Mucosa of stomach (tissue), 1 donor: ENCODE data around the gene CCR9.

Experiments used
- H3K27me3 ChIP-seq: one replicate; pipeline ENCODE4 v1.7.0; 2013; ENCODE audit warnings: mild to moderate bottlenecking, low read length; ENCODE audit not compliant: control insufficient read depth, insufficient read depth
- H3K36me3 ChIP-seq: one replicate; pipeline ENCODE4 v1.7.0; 2013; ENCODE audit warnings: low read length; ENCODE audit not compliant: control insufficient read depth, insufficient read depth
- H3K4me1 ChIP-seq: one replicate; pipeline ENCODE4 v1.7.0; 2013; ENCODE audit warnings: mild to moderate bottlenecking, low read length; ENCODE audit not compliant: control insufficient read depth, insufficient read depth
- H3K4me3 ChIP-seq: one replicate; pipeline ENCODE4 v1.7.0; 2013; ENCODE audit warnings: low read length
- H3K9ac ChIP-seq: one replicate; pipeline ENCODE4 v1.7.0; 2013; ENCODE audit warnings: mild to moderate bottlenecking, low read length, moderate library complexity
- H3K9me3 ChIP-seq: one replicate; pipeline ENCODE4 v1.7.0; 2013; ENCODE audit warnings: mild to moderate bottlenecking, low read length, moderate library complexity; ENCODE audit not compliant: control insufficient read depth
- donor health status: Pancreatic carcinoma.

Gene CCR9

GRCh38 chr3:45860481-45860880, 25.9 kb upstream of the CCR9 start:
- Histone ChIP-seq H3K36me3 (no peaks in the 10 kb centered on the region), H3K9ac (no peak overlapping the region), H3K4me1 (peaks cover 9% of the 10 kb centered on the region), H3K27me3 (no peaks in the 10 kb centered on the region), H3K4me3 (no peak overlapping the region), H3K9me3 (no peaks in the 10 kb centered on the region)

DNA sequence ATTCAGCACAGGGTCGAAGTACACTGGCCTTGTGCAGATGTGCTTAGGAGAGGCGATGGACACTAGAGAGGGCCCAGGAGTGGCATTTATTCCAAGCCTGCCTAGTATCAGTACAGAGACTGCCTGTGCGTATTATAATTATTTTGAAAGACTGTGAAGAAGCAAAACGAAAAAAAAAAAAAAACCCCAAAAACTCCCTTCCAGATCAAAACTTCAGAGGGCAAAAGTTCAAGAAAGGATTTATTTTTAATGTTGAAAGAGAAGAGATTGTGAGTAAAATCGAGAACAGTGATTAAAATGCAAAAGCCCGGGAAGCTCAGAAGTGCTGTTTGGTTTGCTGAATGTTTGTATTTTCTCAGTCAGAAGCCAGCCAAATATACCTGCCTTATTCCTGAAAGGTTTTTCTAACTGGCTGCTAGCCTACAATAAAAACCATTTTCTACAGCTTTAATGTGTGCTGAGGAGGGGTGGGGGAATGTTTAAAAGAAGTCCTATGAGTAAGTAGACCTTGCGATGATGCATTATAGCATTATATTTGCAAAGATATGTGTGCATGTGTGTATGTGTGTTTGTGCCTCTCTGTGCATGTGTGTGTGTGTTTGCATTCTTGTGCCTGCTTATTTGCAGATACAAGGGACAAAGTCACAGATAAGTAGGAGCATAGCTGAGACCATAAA, 25.2 kb upstream of the CCR9 start:
- H3K27me3 ChIP-seq = no peaks in the 10 kb centered on the region
- no peaks in the 10 kb centered on the region for H3K36me3 ChIP-seq
- peaks cover 9% of the 10 kb centered on the region for H3K4me1 ChIP-seq
- H3K9ac ChIP-seq = no peak overlapping the region
- no peak overlapping the region for H3K4me3 ChIP-seq
- no peaks in the 10 kb centered on the region for H3K9me3 ChIP-seq

- H3K4me1 ChIP-seq = peaks cover 18% of the 10 kb centered on the region
- H3K9me3 ChIP-seq = no peaks in the 10 kb centered on the region
- peaks cover 4% of the 10 kb centered on the region for H3K27me3 ChIP-seq
These were observed 21.4 kb upstream of the CCR9 start for GRCh38 chr3:45864760-45865519.

GRCh38 chr3:45865563-45865962, 20.8 kb upstream of the CCR9 start:
- Histone ChIP-seq H3K27me3 (peaks cover 4% of the 10 kb centered on the region), H3K9me3 (no peaks in the 10 kb centered on the region), H3K9ac (no peak overlapping the region), H3K36me3 (no peaks in the 10 kb centered on the region), H3K4me3 (no peak overlapping the region), H3K4me1 (peaks cover 16% of the 10 kb centered on the region)

More at GRCh38 chr3:45864760-45865519, 21.4 kb upstream of the CCR9 start:
- H3K36me3 ChIP-seq = no peaks in the 10 kb centered on the region
- H3K9ac ChIP-seq = no peak overlapping the region
- H3K4me3 ChIP-seq = no peak overlapping the region

GRCh38 chr3:45868213-45868612, 18.1 kb upstream of the CCR9 start:
- peaks cover 9% of the 10 kb centered on the region for H3K4me1 ChIP-seq
- no peak overlapping the region for H3K9ac ChIP-seq
- no peak overlapping the region for H3K4me3 ChIP-seq
- H3K36me3 ChIP-seq = no peaks in the 10 kb centered on the region
- H3K27me3 ChIP-seq = peaks cover 4% of the 10 kb centered on the region
- no peaks in the 10 kb centered on the region for H3K9me3 ChIP-seq

DNA sequence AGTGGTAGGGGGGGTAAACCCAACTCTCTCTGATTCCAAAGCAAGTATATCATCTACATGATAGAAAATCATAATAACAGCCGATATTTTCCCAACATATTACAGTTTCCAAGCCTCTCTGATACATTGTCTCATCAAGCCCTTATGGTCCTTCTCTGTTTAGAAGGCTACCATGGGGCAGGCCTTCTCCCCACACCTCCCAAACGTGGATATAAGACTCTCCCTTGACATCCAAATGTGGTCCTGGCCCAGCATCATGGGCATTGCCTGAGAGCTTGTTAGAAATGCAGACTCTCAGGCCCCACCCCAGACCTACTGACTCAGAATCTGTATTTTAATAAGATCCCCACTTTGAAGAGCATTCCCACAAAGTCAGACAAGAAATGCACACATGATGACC, 17.7 kb upstream of the CCR9 start:
- Histone ChIP-seq H3K9ac (no peak overlapping the region), H3K36me3 (no peaks in the 10 kb centered on the region), H3K4me3 (no peak overlapping the region), H3K27me3 (peaks cover 4% of the 10 kb centered on the region), H3K4me1 (peaks cover 9% of the 10 kb centered on the region), H3K9me3 (no peaks in the 10 kb centered on the region)

GRCh38 chr3:45869638-45870037, 16.7 kb upstream of the CCR9 start:
- H3K4me3 ChIP-seq = no peak overlapping the region
- no peaks in the 10 kb centered on the region for H3K36me3 ChIP-seq
- H3K9ac ChIP-seq = no peak overlapping the region
- H3K9me3 ChIP-seq = no peaks in the 10 kb centered on the region
- H3K27me3 ChIP-seq = peaks cover 4% of the 10 kb centered on the region
- peaks cover 9% of the 10 kb centered on the region for H3K4me1 ChIP-seq

GRCh38 chr3:45870099-45870498, 16.2 kb upstream of the CCR9 start:
- Histone ChIP-seq H3K9ac (no peak overlapping the region), H3K9me3 (no peaks in the 10 kb centered on the region), H3K27me3 (peaks cover 4% of the 10 kb centered on the region), H3K4me1 (peaks cover 9% of the 10 kb centered on the region), H3K4me3 (no peak overlapping the region), H3K36me3 (no peaks in the 10 kb centered on the region)

DNA sequence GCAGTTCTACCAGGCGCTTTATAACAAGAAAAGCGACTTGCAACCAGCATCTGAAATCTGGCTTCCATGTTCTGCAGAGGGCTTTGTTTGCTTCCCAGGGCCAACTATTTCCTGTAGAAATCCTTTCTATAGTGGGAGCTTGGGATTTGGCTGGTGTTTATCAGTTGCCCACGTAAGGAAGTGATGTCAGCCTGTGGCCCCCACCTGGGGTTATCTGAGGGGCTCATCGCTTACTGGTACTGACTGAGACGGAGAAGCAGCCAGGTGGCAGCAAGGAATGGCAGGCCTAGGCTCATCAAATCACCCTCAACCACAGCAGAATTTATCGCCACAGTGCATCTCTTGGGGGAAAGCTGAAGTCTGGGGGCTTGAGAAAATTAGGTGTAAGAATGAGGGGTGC, 14.6 kb upstream of the CCR9 start:
- Histone ChIP-seq H3K27me3 (peaks cover 4% of the 10 kb centered on the region), H3K36me3 (no peaks in the 10 kb centered on the region), H3K4me3 (no peak overlapping the region), H3K4me1 (peaks cover 9% of the 10 kb centered on the region), H3K9me3 (no peaks in the 10 kb centered on the region), H3K9ac (no peak overlapping the region)

- no peaks in the 10 kb centered on the region for H3K9me3 ChIP-seq
- peaks cover 9% of the 10 kb centered on the region for H3K4me1 ChIP-seq
- H3K27me3 ChIP-seq = peaks cover 4% of the 10 kb centered on the region
- no peak overlapping the region for H3K4me3 ChIP-seq
- no peaks in the 10 kb centered on the region for H3K36me3 ChIP-seq
- no peak overlapping the region for H3K9ac ChIP-seq
These were observed 13.8 kb upstream of the CCR9 start for GRCh38 chr3:45872569-45872968.

GRCh38 chr3:45873036-45873435, 13.3 kb upstream of the CCR9 start:
- Histone ChIP-seq H3K4me1 (peaks cover 9% of the 10 kb centered on the region), H3K27me3 (peaks cover 4% of the 10 kb centered on the region), H3K9ac (no peak overlapping the region), H3K9me3 (no peaks in the 10 kb centered on the region), H3K4me3 (no peak overlapping the region), H3K36me3 (no peaks in the 10 kb centered on the region)

DNA sequence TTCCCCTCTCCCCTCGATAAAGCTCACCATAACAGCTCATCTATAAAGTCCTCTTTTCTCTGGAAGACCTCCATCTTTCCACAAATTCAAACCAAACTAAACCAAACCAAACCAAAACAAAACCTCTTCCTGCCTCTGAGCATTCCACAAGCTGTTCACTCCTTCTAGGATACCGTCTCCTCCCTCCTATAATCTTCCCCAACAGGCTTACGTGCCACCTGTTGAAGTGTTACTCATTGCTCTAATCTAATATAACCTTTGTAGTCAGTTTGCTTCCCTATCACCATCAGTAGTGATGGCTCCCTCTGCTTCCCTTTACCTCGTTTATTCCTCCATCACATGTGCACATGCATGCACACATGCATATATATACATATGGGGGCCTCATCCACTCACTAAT, 12.7 kb upstream of the CCR9 start:
- no peaks in the 10 kb centered on the region for H3K36me3 ChIP-seq
- H3K9me3 ChIP-seq = no peaks in the 10 kb centered on the region
- H3K4me1 ChIP-seq = peaks cover 4% of the 10 kb centered on the region
- peaks cover 4% of the 10 kb centered on the region for H3K27me3 ChIP-seq
- H3K9ac ChIP-seq = no peak overlapping the region
- H3K4me3 ChIP-seq = no peak overlapping the region
